ENCODE results near the gene CDK6. TPM values are rescaled to one million over a fixed set of nuclear protein-coding genes. Genes with fewer than 3 reads are reported as not detected.
"Not testable (repeated sequence)": the region's sequence is repeated elsewhere in the genome, so short reads cannot be mapped to it uniquely, and the experiment has no call there.

The CDK6 gene
- 28.6 and 34.8 TPM in 2 replicates for total RNA-seq (2014; rRNA removed; shearing (Covaris generic); ENCODE audit: low replicate concordance)

DNA sequence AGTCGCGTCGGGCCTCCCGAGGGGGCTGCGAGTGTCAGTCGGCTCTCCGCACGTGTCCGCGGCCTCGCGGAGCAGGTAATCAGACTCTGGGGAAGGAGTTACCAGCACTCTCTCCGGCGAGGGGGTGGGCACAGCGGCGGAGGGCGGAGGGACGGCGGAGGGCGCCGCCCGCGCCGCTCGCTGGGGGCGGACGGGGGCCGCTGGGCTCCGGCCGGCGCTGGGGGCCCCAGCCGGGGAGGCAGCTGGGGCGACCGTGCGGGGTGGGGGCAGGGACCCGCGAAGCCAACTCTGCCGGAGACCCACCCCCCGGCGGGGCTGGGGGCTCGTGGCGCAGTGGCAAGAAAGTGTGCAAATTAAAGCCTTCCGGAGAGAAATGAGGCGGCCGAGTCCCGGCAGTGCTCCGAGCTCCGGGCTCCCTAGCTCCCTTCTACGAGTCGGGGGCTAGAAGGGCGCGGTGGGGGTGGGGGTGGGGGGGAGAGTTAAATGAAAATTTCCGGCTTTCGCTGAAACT lies at the start of gene CDK6:
CDK6 (minus strand) TSS at position 85 of the 511 bp plus-strand sequence. CDS start 3,250 bp downstream, outside the sequence.
- DNase-seq (ENCODE audit: low read depth): peak; percentile 34
- in situ Hi-C loops (cut with HindIII; ENCODE audit: low pct_unique_long_range_greater_than_20kb, low sequenced_read_pairs): no loop called here

DNA sequence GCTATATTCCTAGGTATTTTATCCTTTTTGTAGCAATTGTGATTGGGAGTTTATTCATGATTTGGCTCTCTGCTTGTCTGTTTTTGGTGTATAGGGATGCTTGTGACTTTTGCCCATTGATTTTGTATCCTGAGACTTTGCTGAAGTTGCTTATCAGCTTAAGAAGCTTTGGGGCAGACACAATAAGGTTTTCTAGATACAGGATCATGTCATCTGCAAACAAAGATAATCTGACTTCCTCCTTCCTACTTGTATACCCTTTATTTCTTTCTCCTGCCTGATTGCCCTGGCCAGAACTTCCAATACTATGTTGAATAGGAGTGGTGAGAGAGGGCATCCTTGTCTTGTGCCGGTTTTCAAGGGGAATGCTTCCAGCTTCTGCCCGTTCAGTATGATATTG lies 49.7 kb upstream of the CDK6 start:
- in situ Hi-C loops (cut with HindIII; ENCODE audit: low pct_unique_long_range_greater_than_20kb, low sequenced_read_pairs); DNase-seq (ENCODE audit: low read depth): not testable (repeated sequence)

DNA sequence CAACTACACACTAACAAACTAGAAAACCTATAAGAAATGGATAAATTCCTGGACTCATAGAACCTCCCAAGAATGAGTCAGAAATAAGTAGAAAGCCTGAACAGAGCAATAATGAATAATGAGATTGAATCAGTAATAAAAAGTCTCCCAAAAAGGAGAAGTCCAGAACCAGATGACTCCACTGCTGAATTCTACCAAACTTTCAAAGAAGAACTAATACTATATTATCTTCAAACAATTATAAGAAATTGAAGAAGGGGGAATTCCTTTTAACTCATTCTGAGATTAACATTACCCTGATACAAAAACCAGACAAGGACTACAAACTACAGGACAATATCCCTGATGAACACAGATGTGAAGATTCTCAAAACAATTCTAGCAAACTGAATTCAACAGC lies 47.8 kb upstream of the CDK6 start:
- in situ Hi-C loops (cut with HindIII; ENCODE audit: low pct_unique_long_range_greater_than_20kb, low sequenced_read_pairs): no loop called here
- DNase-seq (ENCODE audit: low read depth): no peak

DNA sequence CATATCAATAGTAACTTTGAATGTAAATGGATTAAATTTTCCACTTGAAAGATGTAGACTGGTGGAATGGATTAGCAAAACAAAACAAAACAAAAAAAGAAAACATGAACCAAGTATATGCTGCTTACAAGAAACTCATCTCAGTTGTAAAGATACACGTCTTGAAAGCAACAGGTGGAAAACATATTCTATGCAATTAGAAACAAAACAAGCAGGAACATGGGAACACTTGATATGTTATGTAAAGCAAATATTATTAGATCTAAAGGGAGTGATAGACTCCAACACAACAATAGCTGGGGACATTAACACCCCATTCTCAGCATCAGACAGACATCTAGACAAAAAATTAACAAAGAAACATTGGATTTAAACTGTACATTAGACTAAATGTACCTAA lies 46.4 kb upstream of the CDK6 start:
- DNase-seq (ENCODE audit: low read depth): no peak
- in situ Hi-C loops (cut with HindIII; ENCODE audit: low pct_unique_long_range_greater_than_20kb, low sequenced_read_pairs): no loop called here

DNA sequence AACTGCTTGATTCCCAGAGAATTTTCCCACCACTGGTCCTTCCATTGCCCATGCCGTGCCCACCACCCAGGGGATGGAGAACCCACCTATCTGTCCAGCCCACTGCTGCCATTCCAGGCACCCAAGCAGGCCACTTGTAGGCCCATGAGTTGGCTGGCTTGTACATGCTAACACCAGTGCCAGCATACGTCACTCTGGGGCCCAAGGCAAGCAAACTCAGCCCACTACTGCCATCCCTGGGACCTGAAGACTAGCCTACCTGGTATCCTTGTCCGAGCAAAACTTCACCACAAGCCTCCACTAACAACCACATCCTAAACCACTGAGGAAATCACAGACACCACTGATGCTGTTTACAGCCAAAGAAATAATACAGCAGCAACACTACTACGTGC lies 44.7 kb upstream of the CDK6 start:
- in situ Hi-C loops (cut with HindIII; ENCODE audit: low pct_unique_long_range_greater_than_20kb, low sequenced_read_pairs): no loop called here
- DNase-seq (ENCODE audit: low read depth): no peak

DNA sequence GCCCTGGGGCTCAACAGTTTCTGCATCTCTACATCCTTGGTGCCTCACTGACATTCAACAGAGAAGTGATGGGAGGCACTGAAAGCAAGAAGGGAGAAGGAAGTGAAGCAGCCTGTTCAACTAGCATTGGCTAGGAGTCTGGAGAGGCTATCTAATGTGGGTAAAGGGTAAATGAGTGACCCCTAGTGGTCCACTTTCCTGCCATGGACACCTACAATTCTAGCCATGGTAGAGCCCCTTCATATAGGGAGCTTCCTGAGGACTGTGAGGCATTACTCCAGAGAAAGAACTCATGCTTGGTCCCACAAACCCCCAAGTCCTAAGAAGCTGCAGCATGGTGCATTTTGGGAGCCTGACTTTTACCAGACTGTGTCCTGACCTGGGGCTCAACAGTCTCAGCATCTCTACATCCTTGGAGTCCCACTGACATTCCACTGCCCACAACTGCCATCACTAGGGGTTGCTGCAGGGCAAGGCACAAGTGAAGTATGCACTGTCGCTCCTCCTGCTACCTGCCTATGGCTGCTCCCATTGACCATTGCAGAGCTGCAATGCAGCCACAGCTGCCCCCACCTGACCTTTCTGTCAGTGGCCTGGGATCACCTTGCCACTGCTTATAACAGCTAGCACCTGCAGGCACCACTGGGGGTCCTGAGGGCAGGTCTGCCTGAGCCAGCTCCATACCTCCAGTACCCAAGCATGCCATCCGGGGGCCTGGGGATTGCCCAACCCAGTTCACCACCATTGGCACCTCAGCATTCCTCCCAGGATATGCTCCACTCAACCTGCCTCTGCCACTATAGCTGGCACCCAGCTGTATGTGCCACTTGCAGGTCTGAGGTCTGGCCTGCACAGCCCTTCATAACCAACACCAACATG lies 44.1 kb upstream of the CDK6 start:
- in situ Hi-C loops (cut with HindIII; ENCODE audit: low pct_unique_long_range_greater_than_20kb, low sequenced_read_pairs): no loop called here

DNA sequence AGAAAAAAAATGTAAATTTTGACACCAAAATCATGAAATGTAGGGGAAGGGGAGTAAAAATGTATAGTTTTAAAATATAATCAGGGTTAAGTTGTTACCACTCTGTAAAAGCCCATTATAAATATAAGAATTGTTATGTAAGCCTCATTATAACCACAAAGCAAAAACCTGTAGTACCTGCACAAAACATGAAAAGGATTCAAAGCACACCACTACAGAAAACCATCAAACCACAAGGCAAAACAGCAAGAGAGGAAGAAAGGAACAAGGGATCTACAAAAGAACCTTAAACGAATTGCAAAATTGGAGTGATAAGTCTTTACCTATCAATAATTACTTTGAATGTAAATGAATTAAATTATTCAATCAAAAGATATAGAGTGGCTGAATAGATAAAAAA lies 41.0 kb upstream of the CDK6 start:
- no peak for DNase-seq (ENCODE audit: low read depth)
- in situ Hi-C loops (cut with HindIII; ENCODE audit: low pct_unique_long_range_greater_than_20kb, low sequenced_read_pairs): no loop called here

More for the DNA sequence above, 44.1 kb upstream of the CDK6 start:
- peak; percentile 3 for DNase-seq (ENCODE audit: low read depth)

DNA sequence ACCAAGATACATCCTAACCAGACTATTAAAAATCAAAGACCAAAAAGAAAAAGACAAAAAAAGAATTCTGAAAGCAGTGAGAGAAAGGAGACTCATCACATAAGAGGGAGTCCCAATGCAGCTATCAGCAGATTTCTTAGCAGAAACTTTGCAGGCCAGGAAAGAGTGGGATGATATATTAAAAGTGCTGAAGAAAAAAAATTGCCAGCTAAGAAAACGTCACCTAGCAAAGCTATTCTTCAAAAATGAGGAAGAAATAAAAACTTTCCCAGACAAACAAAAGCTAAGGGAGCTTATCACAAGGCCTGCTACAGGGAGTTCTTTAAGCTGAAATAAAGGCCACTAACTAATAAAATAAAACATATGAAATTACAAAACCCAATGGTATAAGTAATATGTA lies 40.5 kb upstream of the CDK6 start:
- in situ Hi-C loops (cut with HindIII; ENCODE audit: low pct_unique_long_range_greater_than_20kb, low sequenced_read_pairs): no loop called here
- DNase-seq (ENCODE audit: low read depth): no peak

DNA sequence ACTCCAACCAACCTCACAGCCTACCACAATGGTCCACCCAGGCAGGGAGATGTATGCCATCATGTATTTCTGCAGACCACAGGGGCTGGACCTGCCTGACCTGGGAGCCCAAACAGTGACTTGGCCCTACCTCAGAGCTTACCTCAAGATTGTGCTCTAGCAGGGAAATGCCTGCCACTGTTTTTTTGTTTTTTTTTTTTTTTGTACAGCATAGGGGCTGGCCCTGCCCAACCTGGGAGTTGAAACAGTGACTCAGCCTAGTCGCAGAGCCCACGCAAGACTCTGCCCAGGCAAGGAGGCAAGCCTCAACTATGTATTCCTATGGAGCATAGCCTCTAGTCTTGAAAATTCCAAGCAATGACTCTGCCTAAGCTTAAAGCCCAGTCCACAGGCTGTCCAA lies 39.3 kb upstream of the CDK6 start:
- in situ Hi-C loops (cut with HindIII; ENCODE audit: low pct_unique_long_range_greater_than_20kb, low sequenced_read_pairs): no loop called here
- no peak for DNase-seq (ENCODE audit: low read depth)

DNA sequence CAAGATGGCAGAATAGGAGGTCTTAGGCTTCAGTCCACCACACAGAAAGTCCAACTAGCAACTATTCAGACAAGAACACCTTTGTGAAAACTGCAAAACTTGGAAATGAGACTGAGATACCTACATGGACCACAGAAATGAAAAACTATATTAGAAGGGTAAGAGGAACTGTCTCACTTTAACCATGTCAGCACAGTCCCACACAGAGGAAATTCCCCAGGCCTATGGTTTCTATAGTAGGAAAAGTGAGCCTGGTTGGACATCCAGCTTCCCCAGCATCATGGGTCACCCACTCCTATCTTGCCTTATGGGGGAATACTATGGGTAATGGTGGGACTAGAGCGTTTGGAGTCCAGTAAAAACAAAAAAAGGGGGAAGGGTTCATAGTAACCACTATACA lies 38.8 kb upstream of the CDK6 start:
- in situ Hi-C loops (cut with HindIII; ENCODE audit: low pct_unique_long_range_greater_than_20kb, low sequenced_read_pairs): no loop called here

DNA sequence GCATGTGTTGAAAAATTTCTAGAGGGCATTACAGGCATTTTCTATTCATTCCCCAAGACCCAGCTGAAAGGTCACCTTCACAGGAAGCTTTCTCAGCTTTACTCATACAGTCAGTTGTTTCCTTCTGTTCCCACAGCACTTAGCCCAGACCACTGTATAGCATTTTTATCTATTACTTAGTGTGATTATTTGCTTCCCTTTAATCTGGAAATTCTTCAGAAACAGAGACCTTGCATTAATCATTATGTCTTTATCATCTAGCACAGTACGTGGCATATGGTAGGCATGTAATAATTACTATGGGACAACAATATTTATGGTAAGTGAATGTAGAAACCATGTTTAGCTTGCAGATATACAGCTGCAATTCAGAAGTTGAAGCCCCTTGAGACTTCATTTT lies 38.2 kb upstream of the CDK6 start:
- no peak for DNase-seq (ENCODE audit: low read depth)
- in situ Hi-C loops (cut with HindIII; ENCODE audit: low pct_unique_long_range_greater_than_20kb, low sequenced_read_pairs): no loop called here

More for the DNA sequence above, 38.8 kb upstream of the CDK6 start:
- no peak for DNase-seq (ENCODE audit: low read depth)

DNA sequence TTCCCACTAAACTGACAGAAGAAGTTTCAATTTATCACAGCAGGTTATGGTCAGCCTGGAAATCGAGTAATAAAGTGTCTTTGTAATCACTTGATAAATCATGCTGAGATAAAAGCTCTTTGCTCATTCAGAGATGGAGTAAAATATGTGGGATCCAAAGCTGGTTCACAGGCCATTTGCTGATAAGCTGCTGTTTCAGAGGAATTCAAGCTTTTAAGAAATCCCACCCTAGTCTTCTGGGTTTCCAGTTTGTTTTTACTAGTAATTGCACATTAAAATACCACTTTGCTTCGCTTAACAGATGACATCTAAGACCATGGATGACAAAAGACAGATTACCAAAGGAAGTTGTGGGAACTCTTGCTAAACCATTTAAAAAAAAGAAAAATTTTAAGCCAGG lies 37.4 kb upstream of the CDK6 start:
- in situ Hi-C loops (cut with HindIII; ENCODE audit: low pct_unique_long_range_greater_than_20kb, low sequenced_read_pairs): no loop called here
- DNase-seq (ENCODE audit: low read depth): no peak

DNA sequence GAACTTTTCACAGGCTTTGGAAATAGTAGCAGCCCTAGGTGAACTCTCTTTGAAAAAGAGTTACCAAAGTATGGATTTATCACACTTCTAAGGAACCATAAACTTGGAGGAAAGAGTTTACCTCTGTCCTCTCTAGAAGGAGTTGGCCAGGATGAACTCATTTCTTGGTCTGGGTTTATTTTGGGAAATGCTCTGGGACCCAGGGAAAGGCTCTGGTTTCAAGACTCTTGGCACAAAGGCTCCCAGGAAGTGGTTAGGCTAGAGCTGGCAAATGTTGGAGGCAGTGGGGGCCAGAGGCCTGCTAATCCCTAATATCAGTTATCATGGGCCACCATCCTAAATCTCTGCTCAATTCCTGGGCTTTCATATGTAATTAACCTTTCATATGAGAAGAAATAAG lies 36.3 kb upstream of the CDK6 start:
- in situ Hi-C loops (cut with HindIII; ENCODE audit: low pct_unique_long_range_greater_than_20kb, low sequenced_read_pairs): no loop called here
- DNase-seq (ENCODE audit: low read depth): no peak

DNA sequence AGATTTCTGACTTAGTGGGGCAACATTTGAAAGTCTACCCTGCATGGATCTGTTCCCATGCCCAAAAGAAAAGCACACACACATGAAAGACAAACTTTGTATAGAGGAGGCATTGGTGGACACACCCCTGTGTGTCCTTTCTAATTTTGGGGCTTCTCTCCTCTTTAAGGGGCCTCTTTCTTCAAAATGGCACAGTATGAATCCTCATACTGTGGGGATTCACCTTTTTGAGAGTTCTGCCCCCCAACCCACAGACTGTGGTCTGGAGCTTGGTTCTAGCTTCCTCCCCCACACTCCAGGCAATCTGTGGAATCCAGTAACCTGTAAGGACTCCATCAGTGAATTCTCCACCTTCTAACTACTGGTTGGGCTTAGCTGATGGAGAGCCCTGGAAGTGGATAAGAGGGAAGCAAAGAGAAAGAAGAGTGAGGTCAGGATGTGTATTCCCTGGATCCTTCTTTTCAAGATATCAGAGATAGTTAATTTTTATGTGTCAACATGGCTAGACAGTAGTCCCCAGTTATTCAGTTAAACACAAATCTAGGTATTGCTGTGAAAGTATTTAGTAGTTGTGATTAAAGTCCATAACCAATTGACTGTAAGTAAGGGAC lies 32.4 kb upstream of the CDK6 start:
- DNase-seq (ENCODE audit: low read depth): no peak
- in situ Hi-C loops (cut with HindIII; ENCODE audit: low pct_unique_long_range_greater_than_20kb, low sequenced_read_pairs): no loop called here

DNA sequence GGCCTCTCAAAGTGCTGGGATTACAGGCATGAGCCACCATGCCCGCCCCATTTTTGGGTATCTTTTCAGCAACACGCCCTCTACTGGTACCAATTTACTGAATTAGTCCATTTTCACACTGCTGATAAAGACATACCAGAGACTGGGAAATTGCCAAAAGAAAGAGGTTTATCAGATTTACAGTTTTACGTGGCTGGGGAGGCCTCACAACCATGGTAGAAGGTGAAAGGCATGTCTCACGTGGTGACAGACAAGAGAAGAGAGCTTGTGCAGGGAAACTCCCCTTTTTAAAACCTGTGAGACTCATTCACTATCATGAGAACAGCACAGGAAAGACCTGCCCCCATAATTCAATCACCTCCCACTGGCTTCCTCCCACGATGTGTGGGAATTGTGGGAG lies 27.8 kb upstream of the CDK6 start:
- in situ Hi-C loops (cut with HindIII; ENCODE audit: low pct_unique_long_range_greater_than_20kb, low sequenced_read_pairs); DNase-seq (ENCODE audit: low read depth): not testable (repeated sequence)

DNA sequence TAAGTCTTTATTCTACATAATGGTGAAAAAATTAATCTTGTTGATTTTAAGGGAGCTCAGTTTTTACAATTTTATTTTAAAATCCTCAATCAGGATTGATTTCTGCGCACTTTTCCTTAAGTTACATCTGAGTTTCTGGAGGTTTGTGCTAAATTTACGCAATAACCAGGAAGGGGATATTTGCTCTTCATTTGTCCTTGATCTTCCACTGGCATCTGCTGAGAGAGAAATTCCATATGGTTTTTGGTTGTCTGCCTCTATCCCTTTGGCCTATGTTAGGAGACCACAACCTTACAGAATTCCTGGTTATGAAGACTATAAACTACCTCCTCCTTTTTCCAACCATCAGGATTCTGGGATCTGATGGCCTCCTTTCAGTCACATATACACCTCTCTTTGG lies 20.1 kb upstream of the CDK6 start:
- in situ Hi-C loops (cut with HindIII; ENCODE audit: low pct_unique_long_range_greater_than_20kb, low sequenced_read_pairs): no loop called here
- no peak for DNase-seq (ENCODE audit: low read depth)

DNA sequence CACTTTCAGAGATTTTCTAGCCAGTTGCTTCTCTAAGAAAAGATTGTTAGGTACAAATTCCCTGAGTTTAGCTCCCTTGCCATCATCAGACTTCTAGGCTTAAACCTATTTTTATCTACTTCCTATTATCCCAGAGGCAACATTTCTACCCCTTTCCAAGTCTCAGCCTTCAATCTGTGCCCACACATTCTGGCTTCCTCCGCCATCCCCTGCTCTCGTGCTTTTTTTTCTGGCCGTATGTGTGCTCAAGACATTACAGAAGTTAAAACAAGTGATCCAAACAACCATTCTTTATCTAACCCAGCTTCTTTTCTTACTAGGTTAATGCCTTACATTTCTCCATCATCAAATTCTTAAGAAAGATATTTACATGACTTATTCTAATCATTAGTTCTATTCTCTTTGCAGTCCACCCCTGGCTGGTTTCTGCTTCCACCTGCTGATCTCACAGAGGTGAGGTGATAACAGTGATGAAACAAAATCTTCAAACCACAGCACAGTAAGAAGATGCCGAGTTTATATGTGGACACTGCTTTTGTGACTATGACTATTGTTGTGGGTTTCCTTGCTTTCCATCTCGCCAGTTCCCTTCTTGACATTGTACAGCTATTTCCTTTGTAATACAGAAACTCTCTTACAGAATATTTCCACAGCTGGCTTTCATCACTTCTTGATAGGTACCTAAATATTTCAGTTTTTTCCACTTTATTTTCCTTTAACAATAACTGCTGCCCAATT lies 18.3 kb upstream of the CDK6 start:
- in situ Hi-C loops (cut with HindIII; ENCODE audit: low pct_unique_long_range_greater_than_20kb, low sequenced_read_pairs): no loop called here
- no peak for DNase-seq (ENCODE audit: low read depth)

DNA sequence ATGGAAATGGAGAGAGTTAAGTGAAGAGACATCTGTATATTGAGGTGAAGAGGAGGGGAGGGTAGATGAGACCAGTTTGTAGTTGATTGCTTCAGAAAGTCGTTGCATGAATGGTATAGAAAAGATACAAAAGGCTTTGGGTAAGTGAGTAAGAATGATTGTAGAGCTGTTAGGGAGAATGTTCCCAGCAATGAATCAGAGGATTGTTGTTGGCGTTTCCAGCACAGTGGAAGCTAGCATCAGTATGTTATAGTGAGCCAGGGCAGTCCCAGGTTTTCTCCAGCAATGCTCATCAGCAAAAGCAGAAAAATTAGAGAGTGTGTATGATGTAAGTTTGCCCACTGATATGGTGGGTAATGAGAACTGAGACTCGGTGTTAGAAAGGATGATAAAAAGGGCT lies 15.4 kb upstream of the CDK6 start:
- DNase-seq (ENCODE audit: low read depth): no peak
- in situ Hi-C loops (cut with HindIII; ENCODE audit: low pct_unique_long_range_greater_than_20kb, low sequenced_read_pairs): no loop called here

DNA sequence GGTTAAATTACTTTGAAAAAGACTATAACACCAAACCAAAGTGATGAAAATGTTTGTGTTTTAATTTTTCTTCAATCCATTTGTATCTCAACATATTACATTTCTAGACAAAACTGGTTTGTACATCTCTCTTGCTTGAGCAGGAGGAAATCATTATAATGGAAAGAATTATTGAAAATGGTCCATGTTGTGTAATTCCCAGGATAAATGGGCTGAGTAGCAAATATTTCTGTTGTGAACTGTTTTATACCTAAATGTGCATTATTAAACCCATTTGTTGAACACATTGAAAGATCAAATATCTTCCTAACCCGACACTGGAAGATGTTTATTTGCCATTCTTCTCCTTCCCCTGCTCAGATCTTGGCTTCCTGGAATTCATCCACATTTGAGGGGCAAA lies 14.1 kb upstream of the CDK6 start:
- in situ Hi-C loops (cut with HindIII; ENCODE audit: low pct_unique_long_range_greater_than_20kb, low sequenced_read_pairs): no loop called here
- DNase-seq (ENCODE audit: low read depth): no peak

Measured in Caki2 (cell line).